IMR-90 (cell line): ENCODE results near the gene USH2A.

Source experiments
- BHLHE40 ChIP-seq: fragments of 150-350 bp; IDR thresholded peaks from 2 replicates; pipeline ENCODE4 v1.6.1; 2016; ENCODE audit warnings: mild to moderate bottlenecking, low read depth, low read length
- CEBPB ChIP-seq: IDR thresholded peaks from 2 replicates; pipeline ENCODE4 v1.6.1; 2012; ENCODE audit warnings: low read depth, low read length, improper control_type of control experiment
- CHD1 ChIP-seq: IDR thresholded peaks from 2 replicates; pipeline ENCODE4 v1.6.1; 2012; ENCODE audit warnings: low read depth, low read length, improper control_type of control experiment
- MXI1 ChIP-seq: IDR thresholded peaks from 2 replicates; pipeline ENCODE4 v1.6.1; 2012; ENCODE audit warnings: low read depth, mild to moderate bottlenecking, low read length, moderate library complexity, borderline replicate concordance
- POLR2A ChIP-seq: IDR thresholded peaks from 2 replicates; pipeline ENCODE4 v1.6.1; 2012; ENCODE audit warnings: mild to moderate bottlenecking, low read depth, low read length
- RAD21 ChIP-seq: IDR thresholded peaks from 2 replicates; pipeline ENCODE4 v1.6.1; 2012; ENCODE audit warnings: low read length, improper control_type of control experiment
- RCOR1 ChIP-seq: IDR thresholded peaks from 2 replicates; pipeline ENCODE4 v1.6.1; 2012; ENCODE audit warnings: mild to moderate bottlenecking, low read length, improper control_type of control experiment; ENCODE audit not compliant: insufficient replicate concordance
- RFX5 ChIP-seq: IDR thresholded peaks from 2 replicates; pipeline ENCODE4 v1.8.0; 2012; ENCODE audit warnings: low read depth, mild to moderate bottlenecking, low read length, moderate library complexity
- SMC3 ChIP-seq: fragments of 150-350 bp; IDR thresholded peaks from 2 replicates; pipeline ENCODE4 v1.6.1; 2016; ENCODE audit warnings: low read depth, mild to moderate bottlenecking, antibody characterized with exemption, low read length, moderate library complexity
- USF2 ChIP-seq: fragments of 150-350 bp; IDR thresholded peaks from 2 replicates; pipeline ENCODE4 v1.6.1; 2017; ENCODE audit warnings: mild to moderate bottlenecking, antibody characterized with exemption, low read length, low read depth
- TF ChIP-seq, protein P1 (sequence below): conservative IDR thresholded peaks from 2 replicates; pipeline ENCODE4 v1.5.1; 2012; ENCODE audit warnings: mild to moderate bottlenecking, low read depth, low read length, improper control_type of control experiment
- TF ChIP-seq, protein P2 (sequence below): fragments of 150-350 bp; IDR thresholded peaks from 2 replicates; pipeline ENCODE4 v1.6.1; 2016; ENCODE audit warnings: low read depth, mild to moderate bottlenecking, low read length, moderate library complexity, borderline replicate concordance

- TF ChIP-seq, protein P1, sequence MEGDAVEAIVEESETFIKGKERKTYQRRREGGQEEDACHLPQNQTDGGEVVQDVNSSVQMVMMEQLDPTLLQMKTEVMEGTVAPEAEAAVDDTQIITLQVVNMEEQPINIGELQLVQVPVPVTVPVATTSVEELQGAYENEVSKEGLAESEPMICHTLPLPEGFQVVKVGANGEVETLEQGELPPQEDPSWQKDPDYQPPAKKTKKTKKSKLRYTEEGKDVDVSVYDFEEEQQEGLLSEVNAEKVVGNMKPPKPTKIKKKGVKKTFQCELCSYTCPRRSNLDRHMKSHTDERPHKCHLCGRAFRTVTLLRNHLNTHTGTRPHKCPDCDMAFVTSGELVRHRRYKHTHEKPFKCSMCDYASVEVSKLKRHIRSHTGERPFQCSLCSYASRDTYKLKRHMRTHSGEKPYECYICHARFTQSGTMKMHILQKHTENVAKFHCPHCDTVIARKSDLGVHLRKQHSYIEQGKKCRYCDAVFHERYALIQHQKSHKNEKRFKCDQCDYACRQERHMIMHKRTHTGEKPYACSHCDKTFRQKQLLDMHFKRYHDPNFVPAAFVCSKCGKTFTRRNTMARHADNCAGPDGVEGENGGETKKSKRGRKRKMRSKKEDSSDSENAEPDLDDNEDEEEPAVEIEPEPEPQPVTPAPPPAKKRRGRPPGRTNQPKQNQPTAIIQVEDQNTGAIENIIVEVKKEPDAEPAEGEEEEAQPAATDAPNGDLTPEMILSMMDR, result no peak
- TF ChIP-seq CHD1 (no peak), POLR2A (no peak), RFX5 (no peak), MXI1 (no peak), USF2 (no peak), RCOR1 (no peak), RAD21 (no peak), CEBPB (no peak), SMC3 (no peak), BHLHE40 (no peak)
- TF ChIP-seq, protein P2, sequence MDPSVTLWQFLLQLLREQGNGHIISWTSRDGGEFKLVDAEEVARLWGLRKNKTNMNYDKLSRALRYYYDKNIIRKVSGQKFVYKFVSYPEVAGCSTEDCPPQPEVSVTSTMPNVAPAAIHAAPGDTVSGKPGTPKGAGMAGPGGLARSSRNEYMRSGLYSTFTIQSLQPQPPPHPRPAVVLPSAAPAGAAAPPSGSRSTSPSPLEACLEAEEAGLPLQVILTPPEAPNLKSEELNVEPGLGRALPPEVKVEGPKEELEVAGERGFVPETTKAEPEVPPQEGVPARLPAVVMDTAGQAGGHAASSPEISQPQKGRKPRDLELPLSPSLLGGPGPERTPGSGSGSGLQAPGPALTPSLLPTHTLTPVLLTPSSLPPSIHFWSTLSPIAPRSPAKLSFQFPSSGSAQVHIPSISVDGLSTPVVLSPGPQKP, result no peak
Observed at GRCh38 chr1:216194721-216195120, 228.5 kb downstream of the USH2A start.
